MM.1S (cell line): ENCODE data around the gene PTPRN2.

Experiments used
- DNase-seq: peaks from one replicate; pipeline ENCODE4 v3.0.0-alpha.2; 2015
- H2AFZ ChIP-seq: fragments of 300-600 bp; sonication (generic); 2 replicates; pipeline ENCODE4 v1.6.0; 2016; ENCODE audit warnings: antibody characterized with exemption, low read length
- H3F3A ChIP-seq: fragments of 300-600 bp; sonication (generic); 2 replicates; pipeline ENCODE4 v1.6.1; 2016; ENCODE audit warnings: mild to moderate bottlenecking, antibody characterized with exemption, low read length, moderate library complexity, mixed read lengths; ENCODE audit not compliant: insufficient read depth
- H3K27ac ChIP-seq: fragments of 300-600 bp; sonication (generic); 2 replicates; pipeline ENCODE4 v1.5.1; 2016; ENCODE audit warnings: mild to moderate bottlenecking, low read length
- H3K27me3 ChIP-seq: fragments of 300-600 bp; sonication (generic); replicated peaks from 2 replicates; pipeline ENCODE4 v1.6.0; 2016; ENCODE audit warnings: low read length; ENCODE audit not compliant: insufficient read depth
- H3K36me3 ChIP-seq: fragments of 300-600 bp; sonication (generic); replicated peaks from 2 replicates; pipeline ENCODE4 v1.6.1; 2016; ENCODE audit warnings: mild to moderate bottlenecking, low read length, mixed read lengths; ENCODE audit not compliant: insufficient read depth
- H3K4me1 ChIP-seq: fragments of 300-600 bp; sonication (generic); 2 replicates; pipeline ENCODE4 v1.6.1; 2016; ENCODE audit warnings: low read length, mixed read lengths
- H3K4me2 ChIP-seq: fragments of 300-600 bp; sonication (generic); 2 replicates; pipeline ENCODE4 v1.6.0; 2016; ENCODE audit warnings: low read depth, low read length
- H3K4me3 ChIP-seq: fragments of 300-600 bp; sonication (generic); 2 replicates; pipeline ENCODE4 v1.5.1; 2016; ENCODE audit warnings: low read length, mixed read lengths
- H3K79me2 ChIP-seq: fragments of 300-600 bp; sonication (generic); 2 replicates; pipeline ENCODE4 v1.6.1; 2016; ENCODE audit warnings: mixed run types, low read length, mixed read lengths
- H3K9ac ChIP-seq: fragments of 300-600 bp; sonication (generic); 2 replicates; pipeline ENCODE4 v1.6.1; 2016; ENCODE audit warnings: low read length, mixed read lengths
- H3K9me2 ChIP-seq: fragments of 300-600 bp; sonication (generic); replicated peaks from 2 replicates; pipeline ENCODE4 v1.6.1; 2016; ENCODE audit warnings: mild to moderate bottlenecking, low read length, mixed read lengths; ENCODE audit not compliant: insufficient read depth
- H3K9me3 ChIP-seq: fragments of 300-600 bp; sonication (generic); replicated peaks from 2 replicates; pipeline ENCODE4 v1.6.1; 2016; ENCODE audit warnings: mild to moderate bottlenecking, low read length, mixed read lengths; ENCODE audit not compliant: insufficient read depth
- H4K20me1 ChIP-seq: fragments of 300-600 bp; sonication (generic); 2 replicates; pipeline ENCODE4 v1.6.1; 2016; ENCODE audit warnings: mild to moderate bottlenecking, low read length, moderate library complexity, mixed read lengths; ENCODE audit not compliant: insufficient read depth
- CTCF ChIP-seq: fragments of 300-600 bp; sonication (generic); IDR thresholded peaks from 2 replicates; pipeline ENCODE4 v1.5.1; 2016; ENCODE audit warnings: antibody characterized with exemption, low read length, mixed read lengths
- EZH2 ChIP-seq: fragments of 300-600 bp; sonication (generic); optimal IDR thresholded peaks from 2 replicates; pipeline ENCODE3; 2017; ENCODE audit warnings: low read depth, mild to moderate bottlenecking, antibody characterized with exemption, low read length, mixed read lengths
- EZH2phosphoT487 ChIP-seq: fragments of 300-600 bp; sonication (generic); IDR thresholded peaks from 2 replicates; pipeline ENCODE4 v1.6.1; 2018; ENCODE audit warnings: antibody characterized with exemption, low read length

Gene PTPRN2

GRCh38 chr7:157553256-157553655, 1034.4 kb downstream of the PTPRN2 start:
- no peak for TF ChIP-seq CTCF
- TF ChIP-seq EZH2phosphoT487: no peak
- no peak for TF ChIP-seq EZH2
- H3K9me3 ChIP-seq: no peaks in the 10 kb centered on the region
- H3K27me3 ChIP-seq: peaks cover 87% of the 10 kb centered on the region

GRCh38 chr7:157552295-157552993, 1035.2 kb downstream of the PTPRN2 start:
- Histone ChIP-seq H3K9me2 (no peaks in the 10 kb centered on the region), H3F3A (no peaks in the 10 kb centered on the region), H3K27me3 (peaks cover 87% of the 10 kb centered on the region), H3K79me2 (no peaks in the 10 kb centered on the region), H3K9ac (no peak overlapping the region), H3K4me1 (no peaks in the 10 kb centered on the region), H3K36me3 (no peaks in the 10 kb centered on the region), H3K27ac (no peak overlapping the region), H3K4me2 (no peak overlapping the region), H2AFZ (no peak overlapping the region), H3K9me3 (no peaks in the 10 kb centered on the region), H3K4me3 (no peak overlapping the region), H4K20me1 (no peaks in the 10 kb centered on the region)
- DNase-seq: no peak
- TF ChIP-seq CTCF: no peak
- no peak for TF ChIP-seq EZH2phosphoT487
- TF ChIP-seq EZH2: no peak

More at GRCh38 chr7:157553256-157553655, 1034.4 kb downstream of the PTPRN2 start:
- H3K4me2 ChIP-seq: no peak overlapping the region
- no peaks in the 10 kb centered on the region for H3K4me1 ChIP-seq
- no peaks in the 10 kb centered on the region for H3K79me2 ChIP-seq
- no peaks in the 10 kb centered on the region for H4K20me1 ChIP-seq
- no peak overlapping the region for H3K27ac ChIP-seq
- H2AFZ ChIP-seq: no peak overlapping the region
- no peak for DNase-seq
- H3F3A ChIP-seq: no peaks in the 10 kb centered on the region
- H3K4me3 ChIP-seq: no peak overlapping the region
- no peak overlapping the region for H3K9ac ChIP-seq
- no peaks in the 10 kb centered on the region for H3K9me2 ChIP-seq
- H3K36me3 ChIP-seq: no peaks in the 10 kb centered on the region

GRCh38 chr7:157551325-157552070, 1036.1 kb downstream of the PTPRN2 start:
- H3K9me2 ChIP-seq: no peaks in the 10 kb centered on the region
- no peak for TF ChIP-seq EZH2phosphoT487
- TF ChIP-seq CTCF: no peak
- no peak for TF ChIP-seq EZH2
- no peak for DNase-seq
- H3F3A ChIP-seq: no peaks in the 10 kb centered on the region
- no peak overlapping the region for H3K27ac ChIP-seq
- peaks cover 91% of the 10 kb centered on the region for H3K27me3 ChIP-seq
- H3K4me1 ChIP-seq: no peaks in the 10 kb centered on the region
- H3K9ac ChIP-seq: no peak overlapping the region
- no peaks in the 10 kb centered on the region for H3K9me3 ChIP-seq
- H4K20me1 ChIP-seq: no peaks in the 10 kb centered on the region
- H3K4me2 ChIP-seq: no peak overlapping the region
- H2AFZ ChIP-seq: no peak overlapping the region
- no peaks in the 10 kb centered on the region for H3K79me2 ChIP-seq
- no peaks in the 10 kb centered on the region for H3K36me3 ChIP-seq
- no peak overlapping the region for H3K4me3 ChIP-seq
